SU-DHL-6 (cell line): ENCODE measurements around the gene DOCK1.

Source experiments
- EZH2phosphoT487 ChIP-seq: fragments of 200-600 bp; sonication (generic), shearing (Covaris generic); conservative IDR thresholded peaks from 2 replicates; pipeline ENCODE4 v1.6.1; 2018; ENCODE audit warnings: mild to moderate bottlenecking, antibody characterized with exemption, low read length, moderate library complexity, mixed read lengths
- TF ChIP-seq, protein P1 (sequence below): fragments of 200-600 bp; sonication (generic); IDR thresholded peaks from one replicate; pipeline ENCODE4 v1.5.1; 2017; ENCODE audit warnings: antibody characterized with exemption, mild to moderate bottlenecking, low read length, moderate library complexity; ENCODE audit not compliant: insufficient read depth, poor library complexity, severe bottlenecking

DNA sequence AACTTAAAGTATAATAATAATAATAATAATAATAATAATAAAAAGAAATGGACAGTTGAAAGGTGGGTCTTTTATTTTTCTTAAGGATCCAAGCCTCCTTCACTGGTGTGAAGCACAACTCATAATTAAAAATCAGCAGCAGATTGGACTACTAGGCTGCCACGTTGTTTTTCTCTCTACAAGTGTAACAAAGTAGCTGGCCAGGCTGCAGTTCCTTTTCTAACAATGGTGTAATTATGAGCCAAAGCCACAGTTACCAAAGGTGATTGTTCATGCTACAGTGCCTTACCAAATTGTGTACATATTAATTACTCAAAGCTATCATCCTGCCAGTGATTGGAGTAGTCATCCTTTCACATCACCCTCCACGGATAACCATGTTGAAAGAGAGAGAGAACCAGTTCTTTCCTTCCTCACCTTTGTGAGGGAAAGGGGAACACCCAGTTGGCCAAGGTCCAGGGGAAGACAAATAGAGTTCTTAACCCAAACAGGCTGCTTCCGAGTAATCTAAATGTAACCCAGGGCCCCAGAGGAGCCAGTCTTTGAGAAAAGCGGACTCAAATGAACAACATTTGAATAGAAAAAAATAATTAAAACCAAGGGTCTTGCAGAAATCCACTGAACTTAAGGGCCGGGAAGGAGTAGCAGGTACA is 557.5 kb downstream of the DOCK1 start:
- TF ChIP-seq, protein P1, sequence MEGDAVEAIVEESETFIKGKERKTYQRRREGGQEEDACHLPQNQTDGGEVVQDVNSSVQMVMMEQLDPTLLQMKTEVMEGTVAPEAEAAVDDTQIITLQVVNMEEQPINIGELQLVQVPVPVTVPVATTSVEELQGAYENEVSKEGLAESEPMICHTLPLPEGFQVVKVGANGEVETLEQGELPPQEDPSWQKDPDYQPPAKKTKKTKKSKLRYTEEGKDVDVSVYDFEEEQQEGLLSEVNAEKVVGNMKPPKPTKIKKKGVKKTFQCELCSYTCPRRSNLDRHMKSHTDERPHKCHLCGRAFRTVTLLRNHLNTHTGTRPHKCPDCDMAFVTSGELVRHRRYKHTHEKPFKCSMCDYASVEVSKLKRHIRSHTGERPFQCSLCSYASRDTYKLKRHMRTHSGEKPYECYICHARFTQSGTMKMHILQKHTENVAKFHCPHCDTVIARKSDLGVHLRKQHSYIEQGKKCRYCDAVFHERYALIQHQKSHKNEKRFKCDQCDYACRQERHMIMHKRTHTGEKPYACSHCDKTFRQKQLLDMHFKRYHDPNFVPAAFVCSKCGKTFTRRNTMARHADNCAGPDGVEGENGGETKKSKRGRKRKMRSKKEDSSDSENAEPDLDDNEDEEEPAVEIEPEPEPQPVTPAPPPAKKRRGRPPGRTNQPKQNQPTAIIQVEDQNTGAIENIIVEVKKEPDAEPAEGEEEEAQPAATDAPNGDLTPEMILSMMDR, result no peak
- TF ChIP-seq EZH2phosphoT487, result no peak
